Uterus (tissue), 2 donors: ENCODE data around the gene COPA.
"Not testable (repeated sequence)": the region's sequence is repeated elsewhere in the genome, so short reads cannot be mapped to it uniquely, and the experiment has no call there.

Experiments used
- POLR2A ChIP-seq, 2 donors: fragments of 450-650 bp; IDR thresholded peaks; one replicate each; pipeline ENCODE4 v1.6.1; 2016; ENCODE audit warnings: antibody characterized with exemption in 2 of 2, mild to moderate bottlenecking in 1 of 2, moderate library complexity in 1 of 2
- TF ChIP-seq, protein P1 (sequence below), 4 experiments: fragments of 200-600 bp in 2 of 4; fragments of 450-650 bp in 2 of 4; sonication (generic) in 2 of 4; IDR thresholded peaks; one replicate each; pipeline ENCODE4 v1.5.1; 2016 to 2019; ENCODE audit warnings: antibody characterized with exemption in 4 of 4, mild to moderate bottlenecking in 2 of 4, moderate library complexity in 1 of 4

- TF ChIP-seq, protein P1, sequence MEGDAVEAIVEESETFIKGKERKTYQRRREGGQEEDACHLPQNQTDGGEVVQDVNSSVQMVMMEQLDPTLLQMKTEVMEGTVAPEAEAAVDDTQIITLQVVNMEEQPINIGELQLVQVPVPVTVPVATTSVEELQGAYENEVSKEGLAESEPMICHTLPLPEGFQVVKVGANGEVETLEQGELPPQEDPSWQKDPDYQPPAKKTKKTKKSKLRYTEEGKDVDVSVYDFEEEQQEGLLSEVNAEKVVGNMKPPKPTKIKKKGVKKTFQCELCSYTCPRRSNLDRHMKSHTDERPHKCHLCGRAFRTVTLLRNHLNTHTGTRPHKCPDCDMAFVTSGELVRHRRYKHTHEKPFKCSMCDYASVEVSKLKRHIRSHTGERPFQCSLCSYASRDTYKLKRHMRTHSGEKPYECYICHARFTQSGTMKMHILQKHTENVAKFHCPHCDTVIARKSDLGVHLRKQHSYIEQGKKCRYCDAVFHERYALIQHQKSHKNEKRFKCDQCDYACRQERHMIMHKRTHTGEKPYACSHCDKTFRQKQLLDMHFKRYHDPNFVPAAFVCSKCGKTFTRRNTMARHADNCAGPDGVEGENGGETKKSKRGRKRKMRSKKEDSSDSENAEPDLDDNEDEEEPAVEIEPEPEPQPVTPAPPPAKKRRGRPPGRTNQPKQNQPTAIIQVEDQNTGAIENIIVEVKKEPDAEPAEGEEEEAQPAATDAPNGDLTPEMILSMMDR (IDR thresholded peaks at IDR 0.05): not testable (repeated sequence)
- not testable (repeated sequence) for TF ChIP-seq POLR2A (IDR thresholded peaks at IDR 0.05)
Measured at GRCh38 chr1:160388406-160388805, 45.4 kb upstream of the COPA start.
